Measurements from ENCODE around the gene PLCD3.

DNA sequence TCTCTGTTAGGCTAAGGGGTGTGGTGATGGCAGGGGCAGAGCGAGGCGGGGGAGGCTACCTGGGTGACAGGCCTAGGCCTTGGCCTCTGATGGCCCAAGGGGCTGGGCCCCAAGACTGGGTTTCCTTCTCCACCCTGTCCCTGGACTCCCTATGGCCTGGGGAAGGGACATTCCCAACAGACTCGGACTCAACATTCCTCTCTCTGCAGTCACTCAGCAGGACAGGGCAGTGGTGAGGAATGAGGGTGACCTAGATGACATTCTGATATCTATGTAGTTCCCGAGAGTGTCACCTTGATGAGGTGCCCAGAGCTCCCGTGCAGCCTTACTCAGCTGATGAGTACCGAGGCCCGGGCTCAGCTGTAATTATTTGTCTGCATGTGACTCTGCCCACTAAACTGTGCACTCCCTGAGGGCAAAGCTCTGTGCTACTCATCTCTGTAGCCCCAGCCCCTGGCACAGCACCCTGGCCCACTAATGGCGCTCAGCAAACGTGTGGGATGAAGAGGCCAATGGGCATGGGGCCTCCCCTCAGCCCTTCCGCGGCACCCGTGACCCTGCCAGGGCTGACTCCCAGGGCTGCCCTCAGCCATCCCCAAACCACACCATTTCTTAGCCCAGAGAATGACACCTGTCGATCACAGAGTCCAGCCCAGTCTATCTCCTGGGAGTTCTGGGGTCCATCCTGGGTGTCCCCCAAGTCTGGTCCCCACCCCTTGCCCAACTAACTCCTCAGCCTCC lies 2.2 kb downstream of the PLCD3 start:
- TF ChIP-seq, protein P1, sequence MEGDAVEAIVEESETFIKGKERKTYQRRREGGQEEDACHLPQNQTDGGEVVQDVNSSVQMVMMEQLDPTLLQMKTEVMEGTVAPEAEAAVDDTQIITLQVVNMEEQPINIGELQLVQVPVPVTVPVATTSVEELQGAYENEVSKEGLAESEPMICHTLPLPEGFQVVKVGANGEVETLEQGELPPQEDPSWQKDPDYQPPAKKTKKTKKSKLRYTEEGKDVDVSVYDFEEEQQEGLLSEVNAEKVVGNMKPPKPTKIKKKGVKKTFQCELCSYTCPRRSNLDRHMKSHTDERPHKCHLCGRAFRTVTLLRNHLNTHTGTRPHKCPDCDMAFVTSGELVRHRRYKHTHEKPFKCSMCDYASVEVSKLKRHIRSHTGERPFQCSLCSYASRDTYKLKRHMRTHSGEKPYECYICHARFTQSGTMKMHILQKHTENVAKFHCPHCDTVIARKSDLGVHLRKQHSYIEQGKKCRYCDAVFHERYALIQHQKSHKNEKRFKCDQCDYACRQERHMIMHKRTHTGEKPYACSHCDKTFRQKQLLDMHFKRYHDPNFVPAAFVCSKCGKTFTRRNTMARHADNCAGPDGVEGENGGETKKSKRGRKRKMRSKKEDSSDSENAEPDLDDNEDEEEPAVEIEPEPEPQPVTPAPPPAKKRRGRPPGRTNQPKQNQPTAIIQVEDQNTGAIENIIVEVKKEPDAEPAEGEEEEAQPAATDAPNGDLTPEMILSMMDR (IDR thresholded peaks at IDR 0.05; ENCODE audit: low read depth, low read length, poor library complexity, severe bottlenecking): no peak
- no peak for TF ChIP-seq EZH2phosphoT487 (IDR thresholded peaks at IDR 0.05; ENCODE audit: borderline replicate concordance, low read length)

Measured in DOHH2 (cell line).